SK-MEL-5 (cell line): Measurements from ENCODE around the gene REX1BD. TPM values are rescaled to one million over a fixed set of nuclear protein-coding genes. Genes with fewer than 3 reads are reported as not detected.

Experiments used
- DNase-seq: peaks from one replicate; pipeline ENCODE4 v3.0.0-alpha.2; 2016; ENCODE audit warnings: low read depth, low spot score
- in situ Hi-C: cut with HindIII; loops from 2 replicates; pipeline ENCODE4 v1.10.0; 2016; ENCODE audit warnings: low sequenced_read_pairs, high pct_unique_total_duplicates, low pct_unique_long_range_greater_than_20kb
- total RNA-seq: library from RNA; depleted of rRNA; stranded (reverse); fragments of >200 nt; shearing (Covaris generic); gene quantifications from 2 replicates; pipeline ENCODE4 v1.2.3, GENCODE V29; 2014

The REX1BD gene
- total RNA-seq, 1 experiment from 2014 or later, result 28.8 TPM

GRCh38 chr19:18608102-18608804 lies 19.7 kb downstream of the REX1BD start:
- in situ Hi-C loops, result no loop called here

GRCh38 chr19:18608805-18609716 lies 20.5 kb downstream of the REX1BD start:
- DNase-seq, result no peak
- in situ Hi-C loops, result no loop called here

More at GRCh38 chr19:18608102-18608804, 19.7 kb downstream of the REX1BD start:
- no peak for DNase-seq

DNA sequence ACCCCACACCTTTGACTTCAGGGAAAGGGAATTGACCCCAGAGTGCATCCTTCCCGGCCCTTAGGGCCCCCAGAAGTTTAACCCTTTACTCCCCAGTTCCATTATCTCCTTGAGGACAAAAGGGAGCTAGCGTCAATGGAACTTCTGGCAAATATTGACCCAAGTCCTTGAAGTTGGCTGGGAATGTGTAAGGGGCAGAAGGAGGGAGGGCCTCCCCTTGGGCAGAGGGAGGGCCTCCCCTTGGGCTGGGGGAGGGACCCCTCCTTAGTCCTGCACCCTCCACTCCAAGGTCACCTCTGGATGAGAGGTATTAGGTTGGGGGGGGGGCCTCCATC lies 21.1 kb downstream of the REX1BD start:
- DNase-seq, result no peak
- in situ Hi-C loops, result no loop called here

- in situ Hi-C loops, result no loop called here
- DNase-seq, result no peak
Measured at GRCh38 chr19:18610245-18610555, 21.6 kb downstream of the REX1BD start.

GRCh38 chr19:18610556-18611326 lies 22.1 kb downstream of the REX1BD start:
- in situ Hi-C loops, result no loop called here

GRCh38 chr19:18611327-18612050 lies 22.9 kb downstream of the REX1BD start:
- in situ Hi-C loops, result no loop called here
- no peak for DNase-seq

More at GRCh38 chr19:18610556-18611326, 22.1 kb downstream of the REX1BD start:
- DNase-seq, result no peak

DNA sequence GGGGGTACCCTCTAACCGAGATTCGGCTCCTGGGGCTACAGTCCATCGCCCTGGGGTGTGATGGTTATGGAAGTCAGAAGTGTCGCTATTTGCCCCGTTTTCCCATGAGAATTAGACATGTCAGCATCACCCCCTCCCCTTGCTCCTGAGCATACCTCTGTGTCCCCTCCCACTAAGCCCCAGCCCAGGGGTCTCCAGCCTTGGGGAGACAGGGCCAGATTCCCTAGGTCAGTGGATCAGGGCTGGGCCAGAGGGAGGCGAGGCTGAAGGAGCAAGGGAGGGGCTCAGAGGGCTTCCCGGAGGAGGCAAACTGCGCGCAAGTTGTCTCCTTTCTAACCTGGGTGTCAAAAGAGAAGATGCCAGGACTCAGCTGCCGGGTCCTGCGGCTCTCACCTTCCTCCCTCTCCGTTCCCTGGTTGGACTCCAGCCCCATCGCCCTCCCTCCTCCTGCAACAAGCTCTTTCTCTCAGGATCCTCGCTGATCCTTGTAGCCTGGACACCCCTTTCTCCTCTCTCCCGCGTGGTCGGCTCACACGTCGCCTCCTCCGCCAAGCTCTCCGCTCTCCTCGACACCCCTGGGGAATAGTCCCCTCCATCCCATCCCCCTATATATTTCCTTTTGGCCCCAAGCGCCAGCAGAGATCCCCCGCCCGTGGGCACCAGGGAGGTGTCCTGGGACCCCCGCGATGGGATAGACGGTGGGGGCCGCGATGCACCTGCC lies 23.6 kb downstream of the REX1BD start:
- in situ Hi-C loops, result no loop called here
- no peak for DNase-seq

- in situ Hi-C loops, result no loop called here
Measured at GRCh38 chr19:18612772-18613588, 24.4 kb downstream of the REX1BD start, which contains the start of gene TMEM59L. Gene TMEM59L, plus strand, starts transcription at chr19:18612870. Its CDS starts 89 bp downstream, at chr19:18612959.

GRCh38 chr19:18613589-18614234 lies 25.1 kb downstream of the REX1BD start:
- no peak for DNase-seq
- in situ Hi-C loops, result no loop called here

More at GRCh38 chr19:18612772-18613588, 24.4 kb downstream of the REX1BD start, which contains the start of gene TMEM59L:
- DNase-seq, result no peak

DNA sequence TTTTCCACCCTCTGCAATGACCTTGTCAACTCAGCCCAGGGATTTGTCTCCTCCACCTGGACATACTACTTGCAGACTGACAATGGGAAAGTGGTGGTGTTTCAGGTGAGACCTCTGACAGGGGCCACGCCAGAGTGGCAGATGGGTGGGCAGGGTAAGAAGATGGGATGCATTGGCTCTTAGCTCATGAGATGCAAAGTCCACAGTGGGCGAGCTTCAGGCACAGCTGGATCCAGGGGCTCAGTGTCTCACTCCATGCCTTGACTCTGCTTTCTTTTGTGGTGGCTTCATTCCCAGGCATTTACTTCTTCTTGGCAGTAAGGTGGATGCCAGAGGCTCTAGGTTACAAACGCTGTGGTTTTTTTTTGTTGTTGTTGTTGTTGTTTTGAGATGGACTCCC lies 27.4 kb downstream of the REX1BD start:
- in situ Hi-C loops, result no loop called here
- DNase-seq, result no peak

DNA sequence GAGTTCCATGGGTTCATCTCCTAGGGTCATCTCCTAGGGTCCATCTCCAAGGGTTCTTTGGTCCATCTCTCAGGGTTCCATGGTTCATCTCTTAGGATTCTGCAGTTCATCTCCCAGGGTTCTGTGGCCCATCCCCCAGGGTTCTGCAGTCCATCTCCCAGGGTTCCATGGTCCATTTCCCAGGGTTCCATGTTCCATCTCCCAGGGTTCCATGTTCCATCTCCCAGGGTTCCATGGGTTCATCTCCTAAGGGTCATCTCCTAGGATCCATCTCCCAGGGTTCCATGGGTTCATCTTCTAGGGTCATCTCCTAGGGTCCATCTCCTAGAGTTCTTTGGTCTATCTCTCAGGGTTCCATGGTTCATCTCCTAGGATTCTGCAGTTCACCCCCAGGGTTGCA lies 29.0 kb downstream of the REX1BD start:
- in situ Hi-C loops, result no loop called here

GRCh38 chr19:18618236-18618635 lies 29.6 kb downstream of the REX1BD start:
- in situ Hi-C loops, result no loop called here
- DNase-seq, result no peak

More for the DNA sequence above, 29.0 kb downstream of the REX1BD start:
- DNase-seq, result no peak

GRCh38 chr19:18620311-18620710 lies 31.7 kb downstream of the REX1BD start:
- in situ Hi-C loops, result no loop called here
- DNase-seq, result no peak

DNA sequence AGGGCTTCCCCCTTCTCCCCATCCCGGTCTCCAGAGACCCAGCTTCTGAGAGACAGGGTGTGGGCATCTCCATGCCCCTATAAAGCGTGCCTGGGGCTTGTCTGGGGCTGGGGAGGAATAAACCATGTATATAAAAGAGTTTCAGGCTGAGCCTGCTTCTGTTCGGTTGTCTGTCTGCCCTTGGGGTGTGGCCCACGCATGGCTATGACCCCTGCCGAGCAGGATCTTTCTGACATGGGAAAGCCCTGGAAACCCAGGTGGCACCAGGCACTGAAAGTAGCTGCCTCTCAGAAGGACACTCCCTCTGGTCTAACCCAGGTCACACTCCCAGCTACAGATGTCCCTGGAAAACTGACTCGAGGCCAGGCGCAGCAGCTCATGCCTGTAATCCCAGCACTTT lies 32.3 kb downstream of the REX1BD start:
- in situ Hi-C loops, result no loop called here
- DNase-seq, result no peak

DNA sequence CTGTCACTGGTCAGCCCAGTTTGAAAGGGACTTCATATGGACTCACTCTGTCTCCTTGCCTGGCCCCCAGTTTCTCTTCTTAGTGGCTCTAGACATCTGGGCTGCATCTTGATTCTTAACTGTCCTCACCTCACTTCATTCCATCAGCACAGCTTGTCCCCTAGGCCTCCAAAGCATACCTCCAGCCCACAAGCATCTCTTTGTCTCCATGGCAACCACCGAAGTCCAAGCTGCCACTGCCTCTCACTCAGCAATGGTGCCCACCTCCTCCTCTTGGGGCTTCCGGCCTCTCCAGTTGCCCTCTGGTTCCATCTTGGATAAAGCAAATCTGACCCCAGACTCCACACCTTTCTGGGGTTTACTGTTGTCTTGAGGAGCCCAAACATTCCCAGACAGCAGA lies 38.3 kb downstream of the REX1BD start:
- DNase-seq, result no peak
- in situ Hi-C loops, result no loop called here
